ENCODE results near the gene GARIN1A. TPM values are rescaled to one million over a fixed set of nuclear protein-coding genes. Genes with fewer than 3 reads are reported as not detected.
"Not testable (repeated sequence)": the region's sequence is repeated elsewhere in the genome, so short reads cannot be mapped to it uniquely, and the experiment has no call there.

The GARIN1A gene
- 0.10 and 0.48 TPM in 2 replicates for total RNA-seq (2014; rRNA removed; shearing (Covaris generic))

DNA sequence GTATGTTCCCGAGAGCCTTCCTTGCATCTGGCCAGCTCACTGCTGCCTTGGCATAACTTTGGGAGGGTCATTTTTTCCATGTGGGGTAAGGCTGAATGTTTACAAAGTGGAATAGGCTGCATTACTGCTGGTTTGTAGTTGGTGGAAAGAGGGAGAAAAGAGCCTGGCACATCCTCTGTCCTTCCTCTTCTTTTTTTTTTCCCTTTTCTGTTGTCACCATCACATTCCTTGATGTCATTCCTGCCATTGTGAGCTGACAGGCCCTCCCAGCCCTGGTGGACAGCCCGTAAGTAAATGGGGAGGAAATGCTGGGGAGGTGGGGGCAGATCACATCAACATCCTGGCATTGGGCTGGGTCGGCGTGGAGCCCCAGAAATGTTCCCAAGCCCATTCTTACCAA lies at the start of gene GARIN1A:
GARIN1A (plus strand) TSS at position 301 of the 400 bp plus-strand sequence. CDS start 106 bp downstream, outside the sequence.
- DNase-seq (ENCODE audit: low read depth): no peak

DNA sequence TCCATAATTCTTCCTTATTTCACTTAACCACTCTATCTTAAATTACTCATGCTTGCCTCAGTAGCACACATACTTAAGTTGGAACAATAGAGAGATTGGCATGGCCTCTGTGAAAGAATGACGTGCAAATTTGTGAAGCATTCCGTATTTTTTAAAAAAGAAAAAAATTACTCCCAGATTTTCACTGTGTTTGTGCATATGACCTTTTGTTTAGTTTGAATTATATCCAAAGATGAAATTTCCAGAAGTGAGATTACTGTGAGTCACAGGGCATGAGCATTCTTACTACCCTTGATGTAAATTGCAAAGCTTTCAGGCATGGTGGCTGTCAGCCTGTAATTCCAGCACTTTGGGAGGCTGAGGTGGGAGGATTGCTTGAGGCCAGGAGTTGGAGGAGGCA lies 45.0 kb upstream of the GARIN1A start:
- not testable (repeated sequence) for DNase-seq (ENCODE audit: low read depth)

DNA sequence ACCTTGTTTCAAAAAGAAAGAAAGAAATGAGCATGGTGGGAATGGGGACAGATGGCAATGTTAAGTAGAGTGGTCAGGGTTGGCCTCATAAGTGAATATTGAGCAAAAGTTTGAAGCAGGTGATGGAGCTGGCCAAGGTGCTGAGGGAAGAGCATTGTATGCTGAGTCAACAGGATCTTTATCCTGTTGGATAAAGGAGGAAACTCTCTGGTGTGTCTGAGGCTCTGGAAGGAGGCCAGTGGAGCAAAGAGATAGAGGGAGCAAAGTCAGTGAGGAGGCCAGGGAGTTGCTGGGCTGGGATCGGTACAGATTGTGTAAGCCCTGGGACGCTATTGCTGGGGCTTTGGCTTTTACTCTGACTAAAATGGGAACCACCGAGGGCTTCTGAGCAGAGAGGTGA lies 38.2 kb upstream of the GARIN1A start:
- not testable (repeated sequence) for DNase-seq (ENCODE audit: low read depth)

DNA sequence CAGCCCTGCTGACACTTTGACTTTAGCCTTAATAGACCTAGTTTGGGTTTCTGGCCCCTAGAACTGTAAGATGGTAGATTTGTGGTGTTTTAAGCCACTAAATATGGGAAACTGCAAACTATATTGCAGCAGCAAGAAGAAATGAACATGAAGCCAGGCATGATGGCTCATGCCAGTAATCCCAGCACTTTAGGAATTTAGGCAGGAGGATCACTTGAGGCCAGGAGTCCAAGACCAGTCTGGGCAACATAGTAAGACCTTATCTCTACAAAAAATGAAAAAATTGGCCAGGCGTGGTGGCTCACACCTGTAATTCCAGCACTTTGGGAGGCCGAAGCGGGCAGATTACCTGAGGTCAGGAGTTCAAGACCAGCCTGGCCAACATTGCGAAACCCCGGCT lies 26.9 kb upstream of the GARIN1A start:
- not testable (repeated sequence) for DNase-seq (ENCODE audit: low read depth)

DNA sequence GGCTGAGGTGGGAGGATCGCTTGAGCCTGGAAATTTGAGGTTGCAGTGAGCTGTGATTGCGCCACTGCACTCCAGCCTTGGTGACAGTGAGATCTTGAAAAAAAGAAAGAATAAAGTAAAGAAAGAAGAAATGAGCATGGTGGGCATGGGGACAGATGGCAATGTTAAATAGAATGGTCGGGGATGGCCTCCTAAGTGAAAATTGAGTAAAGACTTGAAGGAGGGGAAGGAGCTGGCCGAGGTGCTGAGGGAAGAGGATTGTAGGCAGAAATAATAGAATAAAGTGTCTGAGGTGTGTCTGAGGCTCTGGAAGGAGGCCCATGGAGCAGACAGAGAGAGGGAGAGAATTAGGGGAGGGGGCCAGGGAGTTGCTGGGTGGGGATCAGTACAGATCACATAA lies 26.2 kb upstream of the GARIN1A start:
- not testable (repeated sequence) for DNase-seq (ENCODE audit: low read depth)

DNA sequence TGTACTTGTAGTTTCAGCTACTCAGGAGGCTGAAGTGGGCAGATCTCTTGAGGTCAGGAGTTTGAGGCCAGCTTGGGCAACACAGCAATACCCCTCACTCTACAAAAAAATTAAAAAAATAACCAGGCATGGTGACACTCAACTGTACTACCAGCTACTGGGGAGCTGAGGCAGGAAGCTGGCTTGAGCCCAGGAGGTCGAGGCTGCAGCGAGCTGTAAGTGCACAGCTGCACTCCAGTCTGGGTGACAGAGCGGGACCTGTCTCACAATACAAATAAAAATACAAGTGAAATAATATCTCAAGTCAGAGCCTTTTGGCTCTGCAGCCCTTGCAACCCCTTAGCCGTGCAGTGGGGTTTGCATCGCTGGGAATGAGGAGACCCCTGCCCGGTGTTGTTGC lies 25.2 kb upstream of the GARIN1A start:
- DNase-seq (ENCODE audit: low read depth): not testable (repeated sequence)

DNA sequence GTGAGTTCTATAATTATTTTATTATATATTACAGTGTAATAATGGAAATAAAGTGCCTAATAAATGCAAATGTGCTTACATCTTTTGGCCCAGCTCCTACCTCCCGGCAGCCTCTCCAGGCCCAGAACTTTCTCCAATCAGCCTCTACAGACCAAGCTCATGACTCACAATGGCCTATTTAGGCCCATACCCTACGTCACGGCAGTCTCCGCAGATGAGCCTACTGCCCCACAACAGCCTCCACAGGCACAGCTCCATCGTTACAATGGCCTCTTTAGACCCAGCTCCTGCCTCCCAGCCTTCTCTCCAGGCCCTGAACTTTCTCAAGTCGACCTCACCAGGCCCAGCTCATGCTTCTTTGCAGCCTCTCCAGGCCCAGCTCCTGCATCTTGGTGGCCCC lies 21.0 kb upstream of the GARIN1A start:
- DNase-seq (ENCODE audit: low read depth): not testable (repeated sequence)

DNA sequence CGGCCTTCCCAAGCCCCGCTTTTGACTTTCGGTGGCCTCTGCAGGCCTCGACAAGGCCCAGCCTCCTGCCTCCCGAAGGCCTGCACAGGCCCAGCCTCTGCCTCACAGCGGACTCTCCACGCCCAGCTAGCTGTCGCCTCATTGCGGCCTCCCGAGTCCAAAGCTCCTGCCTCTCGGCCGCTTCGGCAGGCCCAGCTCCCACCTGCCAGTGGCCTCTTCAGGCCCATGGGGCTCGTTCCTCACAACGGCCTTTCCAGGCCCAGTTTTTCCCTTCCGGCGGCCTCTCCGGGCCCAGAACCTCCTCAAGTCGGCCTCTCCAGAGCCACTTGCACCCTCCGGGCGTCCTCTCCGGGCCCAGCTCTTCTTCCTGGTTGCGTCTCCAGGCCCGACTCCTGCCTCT lies 19.5 kb upstream of the GARIN1A start:
- DNase-seq (ENCODE audit: low read depth): not testable (repeated sequence)

DNA sequence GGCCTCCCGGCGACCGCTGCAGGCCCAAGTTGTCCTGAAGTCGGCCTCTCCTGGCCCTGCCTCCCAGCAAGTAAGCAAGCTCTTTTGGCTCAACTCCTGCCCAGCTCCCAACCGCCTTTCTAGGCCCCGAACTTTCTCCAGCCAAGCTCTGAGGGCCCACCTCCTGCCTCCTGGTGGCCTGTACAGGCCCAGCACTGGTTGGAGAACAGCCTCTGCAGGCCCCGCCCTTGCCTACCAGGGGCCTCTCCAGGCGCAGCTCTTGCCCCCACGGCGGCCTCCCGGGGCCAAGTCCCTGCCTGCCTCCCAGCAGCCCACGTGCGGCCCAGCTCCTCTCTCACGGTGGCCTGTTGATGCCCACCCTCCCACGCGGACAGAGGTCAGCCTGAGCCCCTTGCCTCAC lies 18.9 kb upstream of the GARIN1A start:
- not testable (repeated sequence) for DNase-seq (ENCODE audit: low read depth)

DNA sequence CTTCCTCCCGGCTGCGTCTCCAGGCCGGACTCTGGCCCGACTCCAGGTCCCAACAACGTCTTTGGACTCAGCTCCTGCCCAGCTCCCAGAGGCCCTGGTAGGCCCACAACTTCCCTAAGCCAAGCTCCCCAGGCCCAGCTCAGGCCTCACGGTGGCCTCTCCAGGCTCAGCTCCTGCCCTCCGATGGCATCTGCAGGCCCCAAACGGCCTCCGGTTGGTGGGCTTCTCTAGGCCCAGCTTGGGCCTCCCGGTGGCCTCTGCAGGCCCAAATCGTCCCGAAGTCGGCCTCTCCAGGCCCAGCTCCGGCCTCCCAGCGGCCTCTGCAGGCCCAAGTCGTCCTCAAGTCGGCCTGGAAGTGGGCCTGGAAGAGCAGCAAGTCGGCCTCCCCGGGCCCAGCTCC lies 18.0 kb upstream of the GARIN1A start:
- DNase-seq (ENCODE audit: low read depth): not testable (repeated sequence)

DNA sequence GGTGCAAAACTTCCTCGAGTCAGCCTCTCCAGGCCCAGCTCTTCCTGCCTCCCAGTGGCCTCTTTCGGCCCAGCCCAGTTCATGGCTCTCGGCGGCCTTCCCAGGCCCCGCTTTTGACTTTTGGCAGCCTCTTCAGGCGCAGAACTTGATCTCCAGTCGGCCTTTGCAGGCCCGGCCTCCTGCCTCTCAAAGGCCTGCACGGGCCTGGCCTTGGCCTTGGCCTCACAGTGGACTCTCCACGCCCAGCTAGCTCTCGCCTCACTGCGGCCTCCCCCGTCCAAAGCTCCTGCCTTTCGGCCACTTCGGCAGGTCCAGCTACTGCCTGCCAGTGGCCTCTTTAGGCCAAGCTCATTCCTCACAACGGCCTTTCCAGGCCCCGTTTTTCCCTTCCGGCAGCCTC lies 17.6 kb upstream of the GARIN1A start:
- not testable (repeated sequence) for DNase-seq (ENCODE audit: low read depth)

DNA sequence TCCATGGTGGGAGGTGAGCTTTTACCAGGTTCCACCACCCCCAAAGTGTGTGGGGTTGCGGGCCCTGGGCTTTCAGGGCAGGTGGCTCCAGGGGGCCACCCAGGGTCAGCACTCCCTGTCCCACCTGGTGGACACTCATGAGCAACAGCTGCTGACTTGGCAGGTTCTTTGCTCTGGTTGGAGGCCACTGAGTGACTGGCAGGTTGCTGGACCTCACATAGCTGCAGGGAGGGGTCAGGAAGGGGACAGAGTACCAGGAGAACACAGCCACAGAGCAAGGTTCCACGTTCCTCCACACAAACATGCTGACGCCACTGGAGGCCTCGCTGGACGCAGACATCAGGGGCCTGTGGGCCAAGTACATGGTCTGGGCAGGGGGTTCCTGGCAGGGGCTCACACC lies 13.7 kb upstream of the GARIN1A start:
- DNase-seq (ENCODE audit: low read depth): not testable (repeated sequence)

DNA sequence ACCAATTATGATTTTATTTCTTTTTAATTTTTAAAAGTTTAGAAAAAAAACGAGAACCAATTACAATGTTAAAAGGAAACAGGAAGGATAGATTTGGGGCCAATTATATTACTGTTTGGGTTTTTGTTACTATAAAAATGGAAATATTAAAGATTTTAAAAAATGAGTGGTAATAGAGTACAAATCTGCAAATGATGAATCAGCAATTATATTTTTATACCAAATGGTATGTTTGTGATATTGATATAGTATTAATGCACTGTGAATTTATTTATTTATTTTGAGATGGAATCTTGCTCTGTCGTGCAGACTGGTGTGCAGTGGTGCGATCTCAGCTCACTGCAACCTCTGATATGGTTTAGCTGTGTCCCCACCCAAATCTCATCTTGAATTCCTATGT lies 11.5 kb upstream of the GARIN1A start:
- DNase-seq (ENCODE audit: low read depth): no peak

DNA sequence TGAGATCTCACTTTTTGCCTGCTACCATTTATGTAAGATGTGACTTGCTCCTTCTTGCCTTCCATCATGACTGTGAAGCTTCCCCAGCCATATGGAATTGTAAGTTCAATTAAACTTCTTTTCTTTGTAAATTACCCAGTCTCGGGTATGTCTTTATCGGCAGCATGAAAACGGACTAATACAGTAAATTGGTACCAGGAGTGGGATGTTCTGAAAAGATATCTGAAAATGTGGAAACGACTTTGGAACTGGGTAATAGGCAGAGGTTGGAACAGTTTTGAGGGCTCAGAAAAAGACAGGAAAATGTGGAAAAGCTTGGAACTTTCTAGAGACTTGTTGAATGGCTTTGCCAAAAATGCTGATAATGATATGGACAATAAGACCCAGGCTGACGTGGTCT lies 10.6 kb upstream of the GARIN1A start:
- no peak for DNase-seq (ENCODE audit: low read depth)

DNA sequence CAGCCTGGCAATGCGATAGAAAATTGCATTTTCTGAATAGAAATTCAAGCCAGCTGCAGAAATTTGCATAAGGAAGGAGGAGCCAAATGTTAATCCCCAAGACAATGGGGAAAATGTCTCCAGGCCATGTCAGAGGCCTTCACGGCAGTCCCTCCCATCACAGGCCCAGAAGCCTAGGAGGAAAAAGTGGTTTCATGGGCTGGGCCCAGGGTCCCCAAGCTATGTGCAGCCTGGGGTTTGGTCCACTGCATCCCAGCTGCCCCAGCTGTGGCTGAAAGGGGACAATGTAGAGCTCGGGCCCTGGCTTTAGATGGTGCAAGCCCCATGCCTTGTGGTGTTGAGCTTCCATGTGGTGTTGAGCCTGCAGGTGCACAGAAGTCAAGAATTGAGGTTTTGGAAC lies 10.0 kb upstream of the GARIN1A start:
- DNase-seq (ENCODE audit: low read depth): no peak

DNA sequence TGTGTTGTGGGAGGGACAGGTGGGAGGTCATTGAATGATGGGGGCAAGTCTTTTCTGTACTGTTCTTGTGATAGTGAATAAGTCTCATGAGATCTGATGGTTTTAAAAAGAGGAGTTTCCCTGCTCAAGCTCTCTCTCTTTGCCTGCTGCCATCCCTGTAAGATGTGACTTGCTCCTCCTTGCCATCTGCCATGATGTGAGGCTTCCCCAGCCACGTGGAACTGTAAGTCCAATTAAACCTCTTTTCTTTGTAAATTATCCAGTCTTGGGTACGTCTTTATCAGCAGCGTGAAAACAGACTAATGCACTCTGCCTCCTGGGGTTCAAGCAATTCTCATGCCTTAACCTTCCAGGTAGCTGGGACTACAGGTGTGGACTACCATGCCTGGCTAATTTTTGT lies 8.9 kb upstream of the GARIN1A start:
- not testable (repeated sequence) for DNase-seq (ENCODE audit: low read depth)

DNA sequence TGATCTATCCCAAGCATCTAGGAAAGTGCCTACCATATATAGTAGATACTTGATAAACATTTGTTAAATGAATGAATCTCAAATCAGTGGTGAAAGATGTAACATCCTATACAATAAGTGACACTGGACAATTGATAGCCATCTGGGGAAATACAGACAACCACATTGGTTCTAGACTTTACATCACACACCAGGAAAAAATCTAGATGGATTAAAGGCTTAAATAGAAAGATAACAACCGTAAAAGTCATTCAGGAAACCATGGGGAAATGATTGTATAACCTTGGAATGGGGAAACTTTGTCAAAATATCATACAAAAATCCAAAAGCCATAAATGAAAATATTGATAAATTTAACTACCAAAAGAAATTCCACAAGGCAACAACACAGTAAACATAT lies 7.0 kb upstream of the GARIN1A start:
- no peak for DNase-seq (ENCODE audit: low read depth)

DNA sequence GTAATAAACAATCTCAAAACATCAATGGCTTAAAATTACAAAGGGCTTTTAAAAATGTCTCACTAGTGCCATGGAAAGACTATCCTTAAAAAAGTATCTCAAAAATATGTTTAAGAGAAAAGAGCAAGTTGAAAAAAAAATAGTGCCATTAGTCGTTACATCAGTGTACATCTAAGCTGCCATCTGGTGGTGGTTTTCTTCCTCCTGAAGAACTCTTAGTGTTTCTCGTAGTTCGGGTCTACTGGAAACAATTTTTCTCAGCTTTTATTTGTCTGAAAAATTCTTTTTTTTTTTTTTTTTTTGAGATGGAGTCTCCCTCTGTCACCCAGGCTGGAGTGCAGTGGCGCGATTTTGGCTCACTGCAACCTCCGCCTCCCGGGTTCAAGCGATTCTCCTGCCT lies 5.9 kb upstream of the GARIN1A start:
- no peak for DNase-seq (ENCODE audit: low read depth)

DNA sequence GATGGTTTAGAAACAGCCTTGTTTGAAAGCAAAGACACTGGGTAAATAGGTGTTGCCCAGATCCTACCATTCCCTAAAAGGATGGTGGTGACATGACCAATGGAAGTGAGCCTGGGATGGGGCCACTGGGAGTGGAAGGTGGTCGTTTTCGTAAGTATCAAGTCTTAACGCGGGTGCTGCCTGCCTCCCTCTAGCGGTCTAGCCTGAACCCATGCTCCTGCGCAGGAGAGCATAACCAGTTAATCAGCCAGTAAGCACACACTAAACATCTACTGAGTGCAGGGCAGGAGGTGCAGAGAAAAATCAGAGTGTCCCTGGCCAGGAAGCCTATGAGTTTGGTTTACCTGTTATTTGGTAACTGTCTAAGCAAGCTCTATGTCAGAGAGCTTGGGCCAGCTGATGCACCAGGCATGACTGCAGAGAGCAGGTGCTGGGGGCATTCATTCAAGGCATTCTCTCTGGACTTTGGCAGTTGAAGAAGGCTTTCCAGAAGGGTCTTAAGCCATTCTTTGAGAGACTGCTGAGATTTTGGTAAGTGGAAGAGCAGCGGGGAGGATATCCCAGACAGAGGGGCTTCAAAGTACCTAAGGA lies 930 bp downstream of the GARIN1A start:
- no peak for DNase-seq (ENCODE audit: low read depth)

DNA sequence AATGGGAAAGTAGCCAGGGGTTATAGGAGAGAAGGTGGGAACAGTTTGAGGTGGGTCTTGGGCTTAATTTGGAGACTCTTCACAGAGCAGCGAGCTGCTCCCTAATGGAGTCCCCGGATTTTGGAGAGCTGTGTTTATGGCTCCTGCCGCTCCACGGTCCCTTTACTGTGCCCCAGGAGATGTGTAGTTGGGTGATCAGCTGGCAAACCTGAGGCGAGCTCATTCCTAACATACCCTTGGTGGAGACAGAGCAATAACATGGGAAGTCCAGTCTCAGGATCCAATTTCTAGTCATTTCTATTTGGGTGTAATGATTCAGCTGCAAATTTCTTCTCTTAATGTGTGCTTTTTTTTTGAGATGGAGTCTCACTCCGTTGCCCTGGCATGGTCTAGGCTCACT lies 1.5 kb downstream of the GARIN1A start:
- DNase-seq (ENCODE audit: low read depth): no peak

DNA sequence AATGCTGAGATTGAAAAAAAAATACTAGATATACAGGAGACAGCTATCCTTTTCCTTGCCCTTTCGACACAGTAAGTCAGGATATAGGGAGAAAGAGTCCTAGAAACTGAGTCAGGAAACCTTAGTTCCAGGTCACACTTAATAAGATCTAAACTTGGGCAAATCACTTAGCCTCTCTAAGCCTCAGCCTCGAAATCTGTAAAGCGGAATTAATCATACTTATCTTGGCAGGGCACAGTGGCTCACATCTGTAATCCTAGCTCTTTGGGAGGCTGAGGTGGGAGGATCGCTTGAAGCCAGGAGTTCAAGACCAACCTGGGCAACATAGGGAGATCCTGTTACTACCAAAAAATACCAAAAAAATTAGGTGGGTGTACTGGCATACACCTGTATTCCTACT lies 4.6 kb downstream of the GARIN1A start:
- DNase-seq (ENCODE audit: low read depth): no peak

DNA sequence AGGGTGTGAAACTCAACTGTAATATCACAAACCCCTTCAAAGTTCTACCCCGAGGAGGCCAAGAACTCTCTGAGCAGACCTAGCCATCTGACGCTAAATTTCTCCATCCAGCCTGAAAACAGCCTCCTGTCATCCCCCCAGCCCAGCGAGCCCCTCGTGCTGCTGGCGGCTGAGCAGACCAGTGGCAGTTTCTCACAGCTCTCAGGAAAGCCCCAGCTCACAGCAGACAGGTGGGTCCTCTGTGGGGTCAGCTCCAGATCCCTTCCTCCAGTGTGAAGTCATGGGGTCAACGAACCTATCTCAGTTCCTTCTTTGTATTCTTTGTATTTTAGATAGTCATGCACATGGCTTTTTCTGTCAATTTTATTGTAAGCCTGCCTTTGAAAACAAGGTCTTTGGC lies 7.8 kb downstream of the GARIN1A start:
- no peak for DNase-seq (ENCODE audit: low read depth)

DNA sequence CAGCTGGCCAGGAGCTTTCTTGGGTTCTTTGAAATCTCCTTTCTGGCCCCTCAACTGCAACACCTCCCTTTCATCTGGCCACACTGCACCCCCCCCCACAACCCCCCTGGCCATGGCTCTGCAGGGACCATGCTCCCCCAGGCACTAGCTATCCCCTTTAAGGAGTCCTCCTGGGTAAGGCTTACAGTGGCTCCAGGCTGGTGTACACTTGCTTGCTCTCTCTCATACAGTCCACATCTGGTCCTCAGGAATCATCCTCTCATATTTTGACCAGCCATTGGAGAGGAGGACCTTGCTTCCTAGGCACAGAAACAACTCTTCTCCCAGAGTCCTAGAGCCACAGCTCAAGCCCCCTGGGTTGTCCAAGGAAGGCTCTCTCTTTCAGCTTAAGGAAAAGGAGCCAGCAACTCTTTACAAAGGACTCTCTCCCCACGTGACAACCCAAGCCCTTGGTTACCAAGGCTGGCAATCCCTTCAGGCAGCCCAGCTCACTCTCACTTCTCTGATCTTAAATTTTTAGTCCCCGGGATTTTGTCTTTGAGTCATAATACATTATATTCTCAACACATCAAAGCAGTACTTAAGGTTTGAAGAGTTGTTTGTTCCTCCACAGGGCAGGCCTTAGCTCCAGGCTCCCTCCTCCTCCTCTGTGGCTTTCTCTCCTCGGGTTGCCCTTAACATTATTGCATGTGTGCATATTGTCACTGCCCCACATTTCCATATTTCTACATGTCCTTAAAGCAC lies 9.9 kb downstream of the GARIN1A start:
- no peak for DNase-seq (ENCODE audit: low read depth)

DNA sequence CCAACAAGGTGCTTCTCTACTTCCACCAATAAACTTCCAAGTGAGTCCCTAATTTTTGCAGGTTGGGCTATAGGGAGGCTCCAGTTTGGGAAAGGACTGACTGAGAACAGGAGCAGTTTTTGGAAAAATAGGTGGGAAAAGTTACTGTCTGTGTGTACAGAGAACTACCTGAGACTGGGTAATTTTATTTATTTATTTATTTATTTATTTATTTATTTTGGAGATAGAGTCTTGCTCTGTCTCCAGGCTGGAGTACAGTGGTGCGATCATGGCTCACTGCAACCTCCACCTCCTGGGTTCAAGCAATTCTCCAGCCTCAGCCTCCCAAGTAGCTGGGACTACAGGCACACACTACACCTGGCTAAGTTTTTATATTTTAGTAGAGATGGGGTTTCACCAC lies 11.2 kb downstream of the GARIN1A start:
- not testable (repeated sequence) for DNase-seq (ENCODE audit: low read depth)

Data from RPMI7951 (cell line).